Breast epithelium (tissue), 4 donors: Measurements from ENCODE around the gene TRAF3. TPM values are rescaled to one million over a fixed set of nuclear protein-coding genes. Genes with fewer than 3 reads are reported as not detected.

Source experiments
- DNase-seq, 2 donors: peaks; one replicate each; pipeline ENCODE4 v3.0.0-alpha.2; 2019; ENCODE audit warnings: low spot score in 2 of 2
- H3K27ac ChIP-seq, 2 donors: fragments of 200-600 bp; sonication (generic) in 1 of 2; one replicate each; pipeline ENCODE4 v1.5.1; 2016 to 2019; ENCODE audit warnings: mild to moderate bottlenecking in 1 of 2
- H3K27me3 ChIP-seq, 2 donors: fragments of 200-600 bp; sonication (generic) in 1 of 2; one replicate each; pipeline versions ENCODE4 v1.5.1 to v1.6.0; 2017 to 2019; ENCODE audit warnings: control low read depth in 1 of 2, mild to moderate bottlenecking in 1 of 2
- H3K36me3 ChIP-seq: fragments of 200-600 bp; one replicate; pipeline ENCODE4 v1.5.1; 2019
- H3K4me1 ChIP-seq, 2 donors: fragments of 200-600 bp; sonication (generic); one replicate each; pipeline ENCODE4 v1.5.1; 2016 to 2019; ENCODE audit warnings: control low read depth in 1 of 2
- H3K4me3 ChIP-seq, 3 donors: fragments of 200-600 bp; sonication (generic); 1 replicate in 2 of 3; 2 replicates in 1 of 3; pipeline ENCODE4 v1.5.1; 2016 to 2019; ENCODE audit warnings: mild to moderate bottlenecking in 3 of 3, moderate library complexity in 2 of 3
- H3K9me3 ChIP-seq, 2 donors: fragments of 200-600 bp; sonication (generic) in 1 of 2; one replicate each; pipeline ENCODE4 v1.5.1; 2016 to 2019; ENCODE audit warnings: control low read depth in 1 of 2
- POLR2A ChIP-seq: fragments of 450-650 bp; IDR thresholded peaks from one replicate; pipeline ENCODE4 v1.6.1; 2016; ENCODE audit warnings: antibody characterized with exemption, mild to moderate bottlenecking, moderate library complexity
- POLR2AphosphoS5 ChIP-seq, 3 donors: sonication (generic); formaldehyde crosslinking; IDR thresholded peaks; one replicate each; pipeline ENCODE4 v1.6.1; 2017; ENCODE audit warnings: antibody characterized with exemption in 3 of 3
- intact Hi-C: fragments of 100-400 bp; cut with DNase I; formaldehyde crosslinking; loops from one replicate; pipeline ENCODE4 v1.15.1; 2023; ENCODE audit warnings: low total_unique reads
- total RNA-seq, 3 donors: library from RNA; depleted of rRNA; stranded (reverse); fragments of >200 nt; gene quantifications; one replicate each; pipeline ENCODE4 v1.1.0, GENCODE V29; 2016
- TF ChIP-seq, protein P1 (sequence below), 3 donors: fragments of 450-650 bp; IDR thresholded peaks; one replicate each; pipeline ENCODE4 v1.5.1; 2016 to 2017; ENCODE audit warnings: antibody characterized with exemption in 3 of 3, mild to moderate bottlenecking in 3 of 3, moderate library complexity in 3 of 3

The TRAF3 gene
- total RNA-seq, 3 donors from 2014 or later, result 13.1 to 15.7 (median 14.6) TPM

DNA sequence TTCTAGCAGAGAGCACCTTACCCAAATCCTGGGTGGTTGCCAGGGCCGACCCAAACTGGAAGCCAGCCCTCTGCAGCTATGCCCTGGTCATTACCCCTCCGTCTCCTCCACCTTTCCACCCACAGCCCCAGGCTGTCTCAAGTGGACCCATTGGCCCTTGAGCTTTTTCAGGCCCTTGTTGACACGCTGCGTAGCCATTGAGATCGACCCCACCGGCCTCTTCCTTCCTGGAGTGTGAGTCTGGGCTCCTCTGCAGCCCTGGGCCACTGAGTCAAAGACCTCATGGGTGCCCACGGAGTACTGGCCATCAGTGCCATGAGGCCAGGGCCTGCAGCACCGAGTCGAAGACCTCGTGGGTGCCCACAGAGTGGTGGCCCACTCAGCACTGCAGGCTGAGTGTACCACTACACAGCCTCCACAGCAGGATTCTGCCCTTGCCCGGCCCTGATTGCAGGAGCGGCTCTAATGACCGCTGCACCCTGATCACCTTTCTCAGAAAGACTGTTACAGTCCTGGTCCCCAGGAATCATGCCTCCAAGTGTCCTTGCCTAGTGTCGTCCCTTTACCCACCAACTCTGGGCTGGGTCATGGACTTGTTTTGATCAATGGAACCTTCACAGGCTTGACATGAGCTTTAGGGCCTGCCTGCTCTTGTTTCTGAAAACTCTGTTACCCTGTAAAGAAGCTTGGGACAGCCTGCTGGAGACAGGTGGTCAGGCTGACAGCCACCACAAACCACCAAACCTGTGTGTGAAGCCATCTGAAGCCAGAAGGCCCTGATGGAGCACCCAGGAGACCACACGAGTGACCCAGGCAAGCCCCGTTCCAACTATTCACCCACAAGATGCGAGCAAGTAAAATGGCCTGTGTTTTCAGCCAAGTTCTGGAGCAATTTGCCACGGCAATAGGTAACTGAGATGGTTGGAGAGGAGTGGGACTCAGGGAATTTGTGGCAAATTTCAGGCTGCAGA, 39.6 kb upstream of the TRAF3 start:
- TF ChIP-seq, protein P1, sequence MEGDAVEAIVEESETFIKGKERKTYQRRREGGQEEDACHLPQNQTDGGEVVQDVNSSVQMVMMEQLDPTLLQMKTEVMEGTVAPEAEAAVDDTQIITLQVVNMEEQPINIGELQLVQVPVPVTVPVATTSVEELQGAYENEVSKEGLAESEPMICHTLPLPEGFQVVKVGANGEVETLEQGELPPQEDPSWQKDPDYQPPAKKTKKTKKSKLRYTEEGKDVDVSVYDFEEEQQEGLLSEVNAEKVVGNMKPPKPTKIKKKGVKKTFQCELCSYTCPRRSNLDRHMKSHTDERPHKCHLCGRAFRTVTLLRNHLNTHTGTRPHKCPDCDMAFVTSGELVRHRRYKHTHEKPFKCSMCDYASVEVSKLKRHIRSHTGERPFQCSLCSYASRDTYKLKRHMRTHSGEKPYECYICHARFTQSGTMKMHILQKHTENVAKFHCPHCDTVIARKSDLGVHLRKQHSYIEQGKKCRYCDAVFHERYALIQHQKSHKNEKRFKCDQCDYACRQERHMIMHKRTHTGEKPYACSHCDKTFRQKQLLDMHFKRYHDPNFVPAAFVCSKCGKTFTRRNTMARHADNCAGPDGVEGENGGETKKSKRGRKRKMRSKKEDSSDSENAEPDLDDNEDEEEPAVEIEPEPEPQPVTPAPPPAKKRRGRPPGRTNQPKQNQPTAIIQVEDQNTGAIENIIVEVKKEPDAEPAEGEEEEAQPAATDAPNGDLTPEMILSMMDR (IDR thresholded peaks at IDR 0.05), result no peak
- TF ChIP-seq POLR2AphosphoS5 (IDR thresholded peaks at IDR 0.05) (no peak), POLR2A (no peak)
- DNase-seq, result no peak
- Histone ChIP-seq H3K27ac (no peak overlapping the region), H3K9me3 (peaks cover 20 to 23% of the 10 kb centered on the region in 2 donors), H3K27me3 (no peaks in the 10 kb centered on the region), H3K4me3 (no peak overlapping the region), H3K4me1 (no peaks in the 10 kb centered on the region), H3K36me3 (no peaks in the 10 kb centered on the region)
- intact Hi-C loops, result no loop called here

DNA sequence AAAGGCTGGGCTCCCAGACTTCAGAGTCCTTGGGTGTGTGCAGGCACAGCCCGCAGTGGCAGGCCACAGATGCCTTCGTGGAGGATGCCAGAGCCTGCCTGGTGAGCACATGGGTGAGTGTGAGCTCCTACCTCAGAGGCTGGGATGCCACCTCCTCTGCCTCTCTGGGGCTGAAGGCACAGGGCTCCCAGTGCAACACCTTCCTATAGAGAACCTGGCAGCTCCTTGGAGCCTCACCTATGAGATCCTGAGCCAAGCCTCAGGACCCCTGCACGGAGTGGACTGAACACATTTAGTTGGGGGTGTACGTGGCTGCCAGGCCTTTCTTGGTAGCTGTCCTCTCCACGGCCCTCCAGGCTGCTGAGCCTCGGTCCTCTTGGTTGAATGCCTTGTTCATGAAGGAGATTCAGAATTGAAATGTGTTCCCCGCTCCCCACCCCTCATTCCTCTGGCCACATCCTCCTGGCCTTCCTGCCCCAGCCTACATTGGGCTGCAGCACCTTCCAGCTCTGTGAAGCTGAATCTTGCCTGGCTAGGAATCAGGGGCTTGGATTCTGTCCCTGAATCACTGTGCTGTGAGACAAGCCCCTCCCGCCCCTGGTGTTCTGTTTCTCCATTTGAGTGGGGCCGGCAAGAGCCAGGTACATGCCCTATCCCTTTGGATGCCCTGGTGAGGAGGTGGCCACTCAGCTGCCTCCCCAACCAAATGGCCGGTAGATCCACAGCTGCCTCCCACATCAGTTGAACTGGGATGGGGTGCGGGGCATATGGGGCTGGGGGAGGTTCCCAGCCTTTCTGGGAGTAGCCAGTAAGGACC, 38.7 kb upstream of the TRAF3 start:
- H3K27me3 ChIP-seq, result no peaks in the 10 kb centered on the region
- H3K36me3 ChIP-seq, result no peaks in the 10 kb centered on the region
- peaks cover 20 to 25% of the 10 kb centered on the region in 2 donors for H3K9me3 ChIP-seq
- H3K27ac ChIP-seq, result no peak overlapping the region
- H3K4me3 ChIP-seq, result no peak overlapping the region
- TF ChIP-seq, protein P1 (IDR thresholded peaks at IDR 0.05), result no peak
- TF ChIP-seq POLR2A (no peak), POLR2AphosphoS5 (IDR thresholded peaks at IDR 0.05) (no peak)
- H3K4me1 ChIP-seq, result no peaks in the 10 kb centered on the region
- intact Hi-C loops, result no loop called here
- DNase-seq, result no peak

DNA sequence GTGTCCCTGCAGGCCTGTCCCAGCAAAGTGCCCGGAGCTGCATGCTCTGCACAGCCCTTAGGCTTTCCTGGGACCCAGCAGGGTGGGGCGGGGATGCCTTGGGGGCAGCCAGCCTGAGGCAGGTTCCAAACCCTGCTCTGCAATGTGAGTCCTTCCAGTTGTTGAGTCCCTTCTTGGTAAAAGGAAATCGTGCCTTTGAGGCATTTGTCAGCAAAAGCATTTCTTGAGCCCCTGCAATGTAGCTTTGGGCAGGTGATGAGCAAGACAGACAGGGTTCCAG, 38.1 kb upstream of the TRAF3 start:
- intact Hi-C loops, result no loop called here

DNA sequence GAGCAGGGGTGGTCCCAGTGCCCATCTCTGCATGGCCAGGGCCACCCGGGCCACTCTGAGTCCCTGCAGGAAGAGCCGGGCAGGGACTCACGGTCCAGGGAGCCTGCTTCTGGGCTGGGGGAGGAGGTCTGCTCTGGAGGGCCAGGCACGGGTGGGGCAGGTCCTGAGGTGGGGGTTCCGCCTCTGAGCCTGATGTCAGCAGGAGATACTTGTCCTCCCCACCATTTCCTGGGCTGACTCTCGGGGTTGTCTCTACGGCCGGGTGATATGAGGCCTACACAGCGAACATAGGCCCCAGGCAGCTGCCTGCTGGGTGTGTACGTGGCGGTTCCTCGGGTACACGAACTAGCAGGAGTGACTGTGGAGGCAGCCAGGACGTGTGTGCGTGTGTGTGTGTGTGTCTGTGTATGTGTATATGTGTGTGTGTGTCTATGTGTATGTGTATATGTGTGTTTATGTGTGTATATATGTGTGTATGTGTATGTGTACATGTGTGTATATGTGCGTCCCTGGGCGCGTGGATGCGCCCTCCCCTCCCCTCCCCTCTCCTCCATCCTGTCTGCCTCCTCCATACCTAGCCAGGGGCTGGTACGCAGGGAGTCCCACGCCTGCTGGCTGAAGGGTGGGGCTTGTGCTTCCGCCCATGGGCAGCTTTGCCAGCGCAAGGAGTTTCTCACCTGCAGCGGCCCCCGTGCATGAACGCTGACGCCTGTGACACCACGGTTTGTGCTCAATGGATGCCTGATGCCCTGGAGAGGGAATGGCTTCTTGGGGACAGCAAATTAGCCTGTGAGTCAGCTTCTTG, 30.4 kb upstream of the TRAF3 start:
- Histone ChIP-seq H3K4me1 (no peaks in the 10 kb centered on the region), H3K27ac (no peak overlapping the region), H3K4me3 (no peak overlapping the region), H3K9me3 (peaks cover 7 to 11% of the 10 kb centered on the region in 2 donors), H3K36me3 (no peaks in the 10 kb centered on the region), H3K27me3 (no peaks in the 10 kb centered on the region)
- intact Hi-C loops, result no loop called here
- DNase-seq, result no peak
- TF ChIP-seq, protein P1 (IDR thresholded peaks at IDR 0.05), result no peak
- TF ChIP-seq POLR2A, result no peak
- no peak for TF ChIP-seq POLR2AphosphoS5 (IDR thresholded peaks at IDR 0.05)

More for the DNA sequence above, 38.1 kb upstream of the TRAF3 start:
- DNase-seq, result no peak
- Histone ChIP-seq H3K4me3 (no peak overlapping the region), H3K27ac (no peak overlapping the region), H3K4me1 (no peaks in the 10 kb centered on the region), H3K27me3 (no peaks in the 10 kb centered on the region), H3K36me3 (no peaks in the 10 kb centered on the region), H3K9me3 (peaks cover 20 to 25% of the 10 kb centered on the region in 2 donors)
- TF ChIP-seq, protein P1 (IDR thresholded peaks at IDR 0.05), result no peak
- TF ChIP-seq POLR2A, result no peak
- TF ChIP-seq POLR2AphosphoS5 (IDR thresholded peaks at IDR 0.05), result no peak
